Cortex of kidney (tissue), 1 donor: ENCODE results near the gene COL25A1.

Experiments
- DNase-seq: peaks from one replicate; lab custom pipeline; 2025; lab: John Stamatoyannopoulos, UW

The COL25A1 gene

DNA sequence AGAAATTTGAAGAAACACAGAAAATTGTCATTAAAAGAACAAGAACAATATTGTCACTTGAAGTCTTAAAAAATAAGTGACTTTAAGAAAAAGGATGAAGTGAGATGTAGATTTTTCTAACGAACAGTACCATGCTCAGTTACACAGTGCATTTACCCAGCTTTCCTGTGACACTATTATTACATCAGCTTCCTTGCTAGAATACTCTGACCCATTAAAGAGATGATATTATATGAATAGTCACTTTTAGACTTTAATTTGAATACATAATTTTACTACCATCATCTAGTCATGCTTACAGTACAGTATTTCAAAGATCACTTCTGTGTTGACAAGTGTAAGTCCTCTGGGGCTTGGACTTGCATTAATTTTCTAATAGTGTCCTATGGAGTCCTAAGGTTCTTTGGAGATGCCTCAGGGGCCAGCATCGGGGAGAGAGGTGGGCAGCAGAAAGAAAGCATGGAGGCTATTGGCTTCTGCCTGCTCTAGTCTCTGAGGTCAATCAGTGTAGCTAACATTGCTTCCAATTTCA lies 10.7 kb downstream of the COL25A1 start:
- no peak for DNase-seq

- no peak for DNase-seq
Measured at GRCh38 chr4:109290918-109291317, 11.5 kb downstream of the COL25A1 start.

DNA sequence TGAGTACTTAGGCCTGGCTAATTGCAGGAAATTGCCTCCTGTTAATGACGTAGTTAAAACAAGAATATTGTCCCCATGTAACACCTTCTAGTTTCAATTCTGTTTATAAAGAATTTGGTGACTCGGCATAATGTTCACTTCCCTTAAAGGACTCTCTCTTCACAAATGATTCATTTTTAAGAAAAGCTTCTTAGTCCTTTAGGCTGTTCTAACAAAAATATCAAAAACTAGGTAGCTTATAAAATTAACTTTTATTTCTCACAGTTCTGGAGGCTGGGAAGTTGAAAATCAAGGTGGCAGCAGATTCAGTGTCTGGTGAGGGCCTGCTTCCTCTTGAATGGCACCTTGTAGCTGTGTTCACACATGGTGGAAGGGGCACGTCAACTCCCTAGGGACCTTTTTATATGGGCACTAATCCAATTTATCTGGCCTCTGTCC lies 23.8 kb downstream of the COL25A1 start:
- DNase-seq: no peak

- no peak for DNase-seq
Measured at GRCh38 chr4:109276482-109277095, 25.9 kb downstream of the COL25A1 start.

- DNase-seq: no peak
Measured at GRCh38 chr4:109275066-109275745, 27.3 kb downstream of the COL25A1 start.

DNA sequence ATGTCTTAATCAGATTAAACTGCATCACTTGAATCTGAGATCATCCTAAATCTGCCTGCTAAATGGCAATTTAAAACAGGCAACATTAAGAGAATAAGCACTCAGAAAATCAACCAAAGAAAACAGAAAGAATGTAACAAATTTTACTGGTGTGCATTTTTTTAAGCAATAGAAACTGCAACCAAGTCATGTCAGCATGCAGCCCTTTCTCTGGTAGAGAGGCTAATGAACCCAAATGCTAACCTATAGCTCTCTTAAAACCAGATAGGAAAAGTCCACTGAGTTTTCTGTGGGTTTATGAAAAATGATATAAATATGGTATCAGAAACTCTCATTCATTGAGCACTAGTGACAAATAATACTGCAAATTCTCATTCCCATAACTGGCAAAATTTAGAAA lies 35.6 kb downstream of the COL25A1 start:
- no peak for DNase-seq

DNA sequence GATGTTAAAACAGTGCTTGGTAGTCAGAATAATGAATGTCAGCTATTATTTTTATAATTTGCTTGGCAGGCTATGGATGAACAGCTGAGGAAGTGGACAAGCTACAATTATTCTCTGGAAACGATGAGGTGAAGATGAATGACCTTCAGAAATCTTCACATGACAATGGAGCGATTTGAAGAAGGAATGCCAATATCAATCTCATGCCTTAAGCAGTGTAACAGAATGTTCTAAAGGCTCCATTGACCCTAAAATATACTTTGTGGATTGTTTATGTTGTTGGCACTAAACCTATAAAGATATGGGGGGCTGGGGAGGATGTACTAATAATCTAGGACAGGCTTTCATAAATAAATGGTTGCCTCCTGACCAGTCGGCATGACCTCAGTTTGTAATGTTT lies 36.2 kb downstream of the COL25A1 start:
- DNase-seq: no peak

DNA sequence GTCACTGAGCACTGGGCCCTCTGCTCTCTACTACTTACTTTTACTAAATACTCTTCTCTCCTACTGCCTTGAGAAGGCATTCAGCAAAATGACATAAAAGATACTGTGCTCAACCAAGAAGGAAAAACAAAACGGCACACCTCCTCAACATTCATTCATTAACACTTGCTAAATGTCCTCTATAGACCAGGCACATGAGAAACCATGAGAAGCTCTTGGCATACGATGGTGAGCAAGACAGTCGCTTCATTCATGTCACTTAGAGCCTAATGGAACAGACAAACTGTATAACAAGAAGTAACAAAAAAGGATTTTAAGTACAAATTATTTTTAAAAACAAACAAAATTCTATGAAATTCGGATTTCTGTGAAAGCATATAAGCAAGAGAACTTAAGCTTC lies 38.7 kb downstream of the COL25A1 start:
- DNase-seq: no peak

DNA sequence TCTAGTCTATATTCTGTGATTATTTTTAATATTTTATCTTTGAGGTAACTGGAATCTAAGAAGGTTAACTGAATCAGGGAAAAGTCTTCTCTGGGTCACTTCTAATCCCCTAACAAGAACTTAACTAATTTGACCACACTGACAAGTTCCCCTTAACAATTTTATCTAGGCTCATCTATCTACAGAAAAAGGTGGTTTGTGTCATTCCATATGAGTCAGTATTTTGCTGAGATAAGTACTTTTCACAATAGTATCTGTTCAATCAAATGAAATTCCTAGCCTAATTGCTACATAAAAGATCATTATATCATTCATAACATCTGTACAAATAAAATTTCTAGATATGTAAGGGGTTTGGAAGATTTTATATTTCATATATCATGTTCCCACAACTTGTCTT lies 45.6 kb downstream of the COL25A1 start:
- no peak for DNase-seq

GRCh38 chr4:109254845-109255244 lies 47.6 kb downstream of the COL25A1 start:
- DNase-seq: no peak

GRCh38 chr4:109251396-109251795 lies 51.1 kb downstream of the COL25A1 start:
- DNase-seq: no peak

- no peak for DNase-seq
Measured at GRCh38 chr4:109248322-109248900, 54.0 kb downstream of the COL25A1 start.

DNA sequence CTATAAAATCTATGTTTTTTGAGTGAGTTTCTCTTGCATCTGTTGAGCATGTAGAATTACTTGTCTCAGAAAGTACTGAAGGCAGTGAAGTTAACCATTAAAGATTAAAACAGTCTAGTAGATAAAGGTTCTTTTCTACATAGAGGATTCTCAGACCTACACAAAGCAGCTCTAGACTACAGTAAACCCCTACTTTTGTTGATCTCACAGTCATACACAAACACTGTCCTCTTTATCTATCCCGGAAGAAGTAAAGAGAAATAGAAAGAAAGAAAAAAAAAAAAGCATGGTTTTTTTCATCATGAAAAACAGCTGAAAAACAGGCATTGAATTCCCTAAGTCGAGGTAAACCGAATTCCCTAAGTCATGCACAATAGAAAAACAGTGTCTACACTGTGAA lies 58.6 kb downstream of the COL25A1 start:
- DNase-seq: no peak

- no peak for DNase-seq
Measured at GRCh38 chr4:109238746-109239145, 63.7 kb downstream of the COL25A1 start.

- no peak for DNase-seq
Measured at GRCh38 chr4:109235683-109236082, 66.8 kb downstream of the COL25A1 start.

DNA sequence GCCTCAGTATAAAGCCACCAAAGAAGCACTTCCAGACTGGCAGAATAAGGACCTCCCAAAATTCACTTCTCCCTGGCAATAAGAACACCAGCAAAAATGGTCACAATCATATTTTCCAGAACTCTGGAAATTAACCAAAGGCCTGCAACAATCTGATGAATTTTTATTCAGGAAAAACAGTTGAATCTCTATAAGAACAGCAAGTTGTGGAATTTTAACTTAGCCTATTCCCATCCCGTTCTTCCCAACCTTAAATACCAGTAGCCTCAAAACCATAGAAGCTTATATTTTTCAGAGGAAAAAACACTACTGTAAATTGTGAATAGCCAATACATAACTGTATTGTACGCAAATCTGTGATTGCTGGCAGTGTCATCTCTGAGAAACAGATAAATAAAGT lies 67.9 kb downstream of the COL25A1 start:
- DNase-seq: no peak

DNA sequence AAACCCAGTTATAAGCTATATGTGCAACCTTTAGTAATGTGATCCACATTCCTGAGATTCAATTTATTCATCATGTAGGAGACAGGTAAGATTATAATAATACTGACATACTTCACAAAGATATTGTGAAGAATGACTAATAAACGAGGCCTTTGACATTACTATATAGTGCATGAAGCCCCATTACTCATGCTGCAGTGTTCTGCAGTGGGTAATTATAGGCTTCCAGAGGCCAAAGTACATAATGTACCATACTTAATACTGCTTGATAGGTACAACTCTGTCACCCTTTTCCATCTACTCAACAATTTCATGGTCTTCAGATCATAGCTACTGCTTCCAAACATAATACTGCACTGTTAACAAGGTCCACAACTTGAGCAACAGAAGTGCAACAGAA lies 68.9 kb downstream of the COL25A1 start:
- DNase-seq: no peak

DNA sequence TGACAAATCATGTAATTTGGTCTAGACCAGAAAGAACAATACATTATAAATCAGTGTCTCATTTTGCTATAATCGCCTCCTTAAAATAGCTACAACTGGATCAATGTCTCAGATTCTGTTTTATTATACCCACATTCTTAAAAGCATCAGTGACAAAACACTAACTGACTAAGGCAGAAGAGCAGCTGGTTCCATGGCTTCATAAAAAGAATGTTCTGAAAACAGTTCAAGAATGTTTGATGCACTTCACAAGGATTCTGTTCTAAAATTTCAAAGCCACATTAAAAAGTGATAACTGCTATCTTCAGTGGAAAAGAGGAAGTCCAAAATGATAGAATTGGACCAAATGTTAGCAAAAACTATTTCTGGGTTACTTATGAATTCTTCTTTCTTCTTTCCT lies 69.8 kb downstream of the COL25A1 start:
- DNase-seq: no peak

DNA sequence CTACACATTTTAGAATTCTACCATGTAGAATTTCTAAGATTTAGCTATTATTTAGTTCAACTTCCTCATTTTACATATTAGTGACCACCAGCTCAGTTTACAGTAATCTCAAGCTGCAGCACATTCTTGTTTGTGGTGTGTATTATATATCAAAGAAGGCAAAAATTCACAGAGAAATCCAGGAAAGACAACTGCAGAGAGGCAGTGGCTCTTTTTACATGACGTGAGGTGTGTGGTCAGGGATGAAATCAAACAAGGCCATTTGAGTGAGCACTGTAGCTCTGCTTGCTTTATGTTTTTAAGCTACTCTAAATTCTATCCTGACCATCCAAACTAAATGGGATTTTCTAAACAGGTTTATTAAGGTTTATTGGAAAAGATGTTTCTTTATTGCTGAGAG lies 71.1 kb downstream of the COL25A1 start:
- no peak for DNase-seq

GRCh38 chr4:109229028-109229427 lies 73.4 kb downstream of the COL25A1 start:
- no peak for DNase-seq

DNA sequence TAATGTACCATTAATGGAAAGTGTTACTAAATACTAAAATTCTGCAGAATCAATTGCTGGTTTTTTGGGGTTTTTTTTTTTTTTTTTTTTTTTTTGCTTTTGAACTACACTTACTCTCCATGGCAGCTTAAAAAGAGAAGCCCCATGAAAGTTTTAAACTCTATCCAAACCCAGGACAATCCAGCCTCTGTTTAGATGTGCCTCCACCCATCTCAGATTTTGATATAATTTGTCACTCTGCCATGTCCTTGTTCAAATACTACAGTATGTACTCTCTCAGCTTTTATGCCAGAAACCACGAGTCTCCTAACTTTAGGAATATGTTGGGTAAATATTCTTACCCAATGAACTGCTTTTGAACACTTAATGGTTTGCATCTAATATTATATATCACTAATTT lies 84.2 kb downstream of the COL25A1 start:
- no peak for DNase-seq

GRCh38 chr4:109216085-109216696 lies 86.3 kb downstream of the COL25A1 start:
- no peak for DNase-seq

DNA sequence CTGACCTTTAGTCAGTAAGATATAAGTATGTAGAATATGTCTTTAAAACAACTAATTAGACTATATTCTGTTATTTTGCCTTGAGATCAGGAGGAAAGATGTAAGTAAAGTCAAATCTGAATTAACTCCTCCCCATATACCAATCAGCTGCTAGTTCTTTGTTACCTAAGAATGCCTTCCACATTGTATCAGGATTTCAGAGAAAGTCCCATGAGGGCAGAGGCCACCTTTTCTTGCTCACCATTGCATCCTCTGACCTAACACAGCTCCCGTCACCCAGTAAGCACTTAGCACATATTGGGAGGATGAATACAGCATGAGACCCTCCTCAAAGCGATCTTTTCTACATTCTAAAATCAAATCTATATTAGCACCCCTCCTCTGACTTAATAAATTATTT lies 87.0 kb downstream of the COL25A1 start:
- no peak for DNase-seq
